KMS-11 (cell line): Measurements from ENCODE around the gene PSME3.

Experiments
- H2AFZ ChIP-seq: fragments of 200-600 bp; sonication (generic); 2 replicates; pipeline ENCODE4 v1.6.1; 2016; ENCODE audit warnings: antibody characterized with exemption, mixed run types, low read depth
- H3K27ac ChIP-seq: fragments of 200-600 bp; sonication (generic); 2 replicates; pipeline ENCODE4 v1.6.1; 2016; ENCODE audit warnings: mild to moderate bottlenecking, mixed run types
- H3K27me3 ChIP-seq: fragments of 200-600 bp; sonication (generic); 2 replicates; pipeline ENCODE4 v1.6.1; 2017; ENCODE audit warnings: mild to moderate bottlenecking, low read depth, mixed run types, moderate library complexity; ENCODE audit not compliant: insufficient read depth
- H3K36me3 ChIP-seq: fragments of 200-600 bp; sonication (generic); 2 replicates; pipeline ENCODE4 v1.6.1; 2017; ENCODE audit warnings: mild to moderate bottlenecking, mixed run types; ENCODE audit not compliant: insufficient read depth
- H3K4me1 ChIP-seq: fragments of 200-600 bp; sonication (generic); 2 replicates; pipeline ENCODE4 v1.6.1; 2016; ENCODE audit warnings: mild to moderate bottlenecking, low read depth, mixed run types; ENCODE audit not compliant: poor library complexity, severe bottlenecking
- H3K4me2 ChIP-seq: fragments of 200-600 bp; sonication (generic); 2 replicates; pipeline ENCODE4 v1.7.0; 2016; ENCODE audit warnings: mild to moderate bottlenecking, mixed run types
- H3K4me3 ChIP-seq: fragments of 200-600 bp; sonication (generic); IDR thresholded peaks from 2 replicates; pipeline ENCODE4 v1.6.1; 2017; ENCODE audit warnings: low read depth, low read length, mixed read lengths; ENCODE audit not compliant: insufficient read depth
- H3K79me2 ChIP-seq: fragments of 200-600 bp; sonication (generic); 2 replicates; pipeline ENCODE4 v1.6.1; 2016; ENCODE audit warnings: low read depth, mixed run types; ENCODE audit not compliant: insufficient read depth
- H3K9ac ChIP-seq: fragments of 200-600 bp; sonication (generic); 2 replicates; pipeline ENCODE4 v1.6.1; 2016; ENCODE audit warnings: mild to moderate bottlenecking, mixed run types
- H4K20me1 ChIP-seq: fragments of 200-600 bp; sonication (generic); 2 replicates; pipeline ENCODE4 v1.6.1; 2016; ENCODE audit warnings: mild to moderate bottlenecking, mixed run types; ENCODE audit not compliant: insufficient read depth
- TF ChIP-seq, protein P1 (sequence below): fragments of 200-600 bp; sonication (generic); conservative IDR thresholded peaks from 2 replicates; pipeline ENCODE4 v1.6.1; 2017; ENCODE audit warnings: low read depth, mild to moderate bottlenecking, antibody characterized with exemption, low read length, moderate library complexity, mixed read lengths

The PSME3 gene

DNA sequence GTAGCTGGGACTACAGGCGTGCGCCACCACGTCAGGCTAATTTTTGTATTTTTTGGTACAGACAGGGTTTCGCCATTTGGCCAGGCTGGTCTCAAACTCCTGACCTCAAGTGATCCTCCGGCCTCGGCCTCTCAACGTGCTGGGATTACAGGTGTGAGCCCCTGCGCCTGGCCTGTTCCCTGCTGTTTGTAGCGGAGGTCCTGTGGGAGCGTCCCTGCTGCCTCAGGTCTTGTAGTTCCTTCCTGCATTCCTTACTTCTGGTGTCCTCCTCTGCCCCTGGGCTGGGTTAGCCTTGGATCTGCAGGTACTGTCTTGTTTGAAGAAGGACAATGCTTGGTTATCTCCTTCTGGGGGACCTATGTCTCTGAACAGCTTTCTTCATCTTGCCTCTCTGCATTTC, 43.8 kb downstream of the PSME3 start:
- H3K27me3 ChIP-seq = no peaks in the 10 kb centered on the region; the same call in 1 of the 2 replicates
- TF ChIP-seq, protein P1, sequence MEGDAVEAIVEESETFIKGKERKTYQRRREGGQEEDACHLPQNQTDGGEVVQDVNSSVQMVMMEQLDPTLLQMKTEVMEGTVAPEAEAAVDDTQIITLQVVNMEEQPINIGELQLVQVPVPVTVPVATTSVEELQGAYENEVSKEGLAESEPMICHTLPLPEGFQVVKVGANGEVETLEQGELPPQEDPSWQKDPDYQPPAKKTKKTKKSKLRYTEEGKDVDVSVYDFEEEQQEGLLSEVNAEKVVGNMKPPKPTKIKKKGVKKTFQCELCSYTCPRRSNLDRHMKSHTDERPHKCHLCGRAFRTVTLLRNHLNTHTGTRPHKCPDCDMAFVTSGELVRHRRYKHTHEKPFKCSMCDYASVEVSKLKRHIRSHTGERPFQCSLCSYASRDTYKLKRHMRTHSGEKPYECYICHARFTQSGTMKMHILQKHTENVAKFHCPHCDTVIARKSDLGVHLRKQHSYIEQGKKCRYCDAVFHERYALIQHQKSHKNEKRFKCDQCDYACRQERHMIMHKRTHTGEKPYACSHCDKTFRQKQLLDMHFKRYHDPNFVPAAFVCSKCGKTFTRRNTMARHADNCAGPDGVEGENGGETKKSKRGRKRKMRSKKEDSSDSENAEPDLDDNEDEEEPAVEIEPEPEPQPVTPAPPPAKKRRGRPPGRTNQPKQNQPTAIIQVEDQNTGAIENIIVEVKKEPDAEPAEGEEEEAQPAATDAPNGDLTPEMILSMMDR = no peak
- no peak overlapping the region for H3K4me3 ChIP-seq
- H3K9ac ChIP-seq = no peak overlapping the region
- H3K27ac ChIP-seq = no peak overlapping the region
- H3K4me1 ChIP-seq = no peaks in the 10 kb centered on the region
- no peak overlapping the region for H3K4me2 ChIP-seq
- H4K20me1 ChIP-seq = no peaks in the 10 kb centered on the region
- no peak overlapping the region for H2AFZ ChIP-seq
- H3K79me2 ChIP-seq = no peaks in the 10 kb centered on the region
- H3K36me3 ChIP-seq = no peaks in the 10 kb centered on the region

GRCh38 chr17:42878123-42878880, 45.1 kb downstream of the PSME3 start:
- Histone ChIP-seq H3K36me3 (no peaks in the 10 kb centered on the region), H3K27me3 (no peaks in the 10 kb centered on the region; the same call in 1 of the 2 replicates), H3K9ac (no peak overlapping the region), H3K4me2 (no peak overlapping the region), H3K27ac (no peak overlapping the region), H3K4me3 (no peak overlapping the region), H3K79me2 (no peaks in the 10 kb centered on the region), H3K4me1 (no peaks in the 10 kb centered on the region), H4K20me1 (no peaks in the 10 kb centered on the region), H2AFZ (no peak overlapping the region)
- TF ChIP-seq, protein P1 = no peak

DNA sequence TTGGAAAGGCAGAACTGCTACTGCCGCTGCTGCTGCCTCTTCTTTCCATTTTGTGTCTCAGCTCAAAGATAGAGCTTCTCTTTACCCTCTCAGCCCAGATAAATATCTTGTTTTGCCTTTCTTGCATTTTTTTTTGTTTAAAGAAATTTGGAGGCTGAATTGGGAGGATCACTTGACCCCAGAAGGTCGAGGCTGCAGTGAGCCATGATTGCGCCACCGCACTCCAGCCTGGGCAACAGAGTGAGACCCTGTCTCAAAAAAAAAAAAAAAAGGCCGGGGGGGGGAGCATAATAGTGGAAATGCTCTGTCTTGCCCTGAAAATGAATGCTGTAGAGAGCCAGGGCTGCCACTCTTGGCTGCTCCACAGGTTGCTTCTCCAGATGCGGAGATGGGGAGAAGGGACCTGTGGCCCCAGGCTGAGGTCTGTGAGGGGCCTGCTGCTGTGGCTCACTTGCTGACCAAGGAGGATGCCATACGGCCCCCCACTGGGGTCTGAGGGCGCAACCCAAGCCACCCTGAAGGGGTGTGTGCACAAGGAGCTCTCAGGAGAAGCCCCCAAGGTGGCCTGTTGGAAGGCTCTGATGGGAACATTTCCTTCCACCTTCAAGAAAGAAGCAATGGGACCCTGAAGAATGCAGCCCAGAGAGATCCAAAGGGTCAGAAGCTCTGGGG, 45.9 kb downstream of the PSME3 start:
- Histone ChIP-seq H3K9ac (no peak overlapping the region), H3K27me3 (no peaks in the 10 kb centered on the region; the same call in 1 of the 2 replicates), H3K4me3 (no peak overlapping the region), H2AFZ (no peak overlapping the region), H3K36me3 (no peaks in the 10 kb centered on the region), H3K4me1 (no peaks in the 10 kb centered on the region), H3K4me2 (no peak overlapping the region), H3K79me2 (no peaks in the 10 kb centered on the region), H4K20me1 (no peaks in the 10 kb centered on the region), H3K27ac (no peak overlapping the region)
- TF ChIP-seq, protein P1 = no peak

- H3K27me3 ChIP-seq = no peaks in the 10 kb centered on the region; the same call in 1 of the 2 replicates
- H3K27ac ChIP-seq = no peak overlapping the region
- no peak overlapping the region for H3K9ac ChIP-seq
- no peaks in the 10 kb centered on the region for H4K20me1 ChIP-seq
- H2AFZ ChIP-seq = no peak overlapping the region
- no peaks in the 10 kb centered on the region for H3K36me3 ChIP-seq
- H3K4me2 ChIP-seq = no peak overlapping the region
- no peaks in the 10 kb centered on the region for H3K79me2 ChIP-seq
- TF ChIP-seq, protein P1 = no peak
- no peaks in the 10 kb centered on the region for H3K4me1 ChIP-seq
- H3K4me3 ChIP-seq = no peak overlapping the region
Observed at GRCh38 chr17:42879596-42879985, 46.4 kb downstream of the PSME3 start.
